Thymus (tissue), 11 donors: ENCODE measurements around the gene EDNRB. TPM values are rescaled to one million over a fixed set of nuclear protein-coding genes. Genes with fewer than 3 reads are reported as not detected.

Source experiments
- DNase-seq, 9 donors: peaks; one replicate each; pipeline ENCODE4 v3.0.0-alpha.2; 2013; ENCODE audit warnings: low spot score in 9 of 9, low read depth in 6 of 9, missing footprints in 1 of 9
- H3K27ac ChIP-seq, 2 donors: one replicate each; pipeline ENCODE4 v1.5.1; 2013; ENCODE audit warnings: control low read depth in 1 of 2, low read depth in 1 of 2, low read length in 1 of 2, mild to moderate bottlenecking in 1 of 2, moderate library complexity in 1 of 2
- H3K27me3 ChIP-seq, 2 donors: one replicate each; pipeline ENCODE4 v1.5.1; 2013; ENCODE audit warnings: low read length in 1 of 2; ENCODE audit not compliant: control insufficient read depth in 2 of 2, insufficient read depth in 1 of 2
- H3K36me3 ChIP-seq, 2 donors: one replicate each; pipeline ENCODE4 v1.5.1; 2013; ENCODE audit warnings: low read length in 1 of 2, mild to moderate bottlenecking in 1 of 2, moderate library complexity in 1 of 2; ENCODE audit not compliant: control insufficient read depth in 2 of 2, insufficient read depth in 2 of 2
- H3K4me1 ChIP-seq, 2 donors: one replicate each; pipeline ENCODE4 v1.5.1; 2013; ENCODE audit warnings: low read length in 2 of 2; ENCODE audit not compliant: control insufficient read depth in 2 of 2, insufficient read depth in 2 of 2
- H3K4me3 ChIP-seq, 2 donors: one replicate each; pipeline ENCODE4 v1.5.1; 2013; ENCODE audit warnings: low read length in 2 of 2, control low read depth in 1 of 2, mild to moderate bottlenecking in 1 of 2
- H3K9me3 ChIP-seq, 2 donors: one replicate each; pipeline ENCODE4 v1.5.1; 2013; ENCODE audit warnings: low read length in 1 of 2, mild to moderate bottlenecking in 1 of 2; ENCODE audit not compliant: control insufficient read depth in 2 of 2, insufficient read depth in 1 of 2
- WGBS: extraction: QIAGEN DNeasy Blood & Tissue Kit; methylation state at CpG from one replicate; pipeline ENCODE4 v1.1.7; 2013; 5-methylcytosine and 5-hydroxymethylcytosine counted together
- polyA plus RNA-seq: library from polyadenylated mRNA; stranded (reverse); fragments of 200-250 nt; gene quantifications from one replicate; pipeline ENCODE4 v1.2.3, GENCODE V29; 2013
- total RNA-seq: library from RNA; stranded (reverse); fragments of 120-200 nt; gene quantifications from one replicate; pipeline ENCODE4 v1.2.4, GENCODE V29; 2013
- donor health status: healthy.

The EDNRB gene
- total and polyA plus RNA-seq, 2 donors, result 3.1 to 5.5 TPM

GRCh38 chr13:77907666-77908341, 10.8 kb downstream of the EDNRB start:
- H3K9me3 ChIP-seq, result no peaks in the 10 kb centered on the region
- WGBS, result 93% methylated on average over 5 of the region's 5 CpGs
- no peaks in the 10 kb centered on the region for H3K27me3 ChIP-seq
- H3K27ac ChIP-seq, result no peak overlapping the region
- no peak overlapping the region for H3K4me3 ChIP-seq
- no peak for DNase-seq
- H3K4me1 ChIP-seq, result no peaks in the 10 kb centered on the region
- no peaks in the 10 kb centered on the region for H3K36me3 ChIP-seq

GRCh38 chr13:77904031-77904430, 14.6 kb downstream of the EDNRB start:
- no peaks in the 10 kb centered on the region for H3K36me3 ChIP-seq
- H3K9me3 ChIP-seq, result peaks cover 0 to 2% of the 10 kb centered on the region in 2 donors
- DNase-seq, result no peak
- H3K4me3 ChIP-seq, result no peak overlapping the region
- WGBS, result 97% methylated on average over 4 of the region's 4 CpGs
- H3K27me3 ChIP-seq, result no peaks in the 10 kb centered on the region
- H3K27ac ChIP-seq, result no peak overlapping the region
- H3K4me1 ChIP-seq, result no peaks in the 10 kb centered on the region

- Histone ChIP-seq H3K27ac (no peak overlapping the region), H3K27me3 (no peaks in the 10 kb centered on the region), H3K4me1 (no peaks in the 10 kb centered on the region), H3K4me3 (no peak overlapping the region), H3K9me3 (peaks cover 0 to 2% of the 10 kb centered on the region in 2 donors), H3K36me3 (no peaks in the 10 kb centered on the region)
- 91% methylated on average over 1 of the region's 1 CpG for WGBS
- DNase-seq, result no peak
Observed at GRCh38 chr13:77903435-77903834, 15.2 kb downstream of the EDNRB start.

GRCh38 chr13:77902319-77902963, 16.2 kb downstream of the EDNRB start:
- Histone ChIP-seq H3K9me3 (peaks cover 0 to 2% of the 10 kb centered on the region in 2 donors), H3K27me3 (no peaks in the 10 kb centered on the region), H3K4me1 (no peaks in the 10 kb centered on the region), H3K27ac (no peak overlapping the region), H3K4me3 (no peak overlapping the region), H3K36me3 (no peaks in the 10 kb centered on the region)
- DNase-seq, result no peak
- 97% methylated on average over 4 of the region's 4 CpGs for WGBS

GRCh38 chr13:77898097-77898496, 20.5 kb downstream of the EDNRB start:
- no peaks in the 10 kb centered on the region for H3K27me3 ChIP-seq
- DNase-seq, result no peak
- peaks cover 0 to 2% of the 10 kb centered on the region in 2 donors for H3K9me3 ChIP-seq
- no peaks in the 10 kb centered on the region for H3K4me1 ChIP-seq
- 94% methylated on average over 4 of the region's 4 CpGs for WGBS
- no peak overlapping the region for H3K27ac ChIP-seq
- no peak overlapping the region for H3K4me3 ChIP-seq
- no peaks in the 10 kb centered on the region for H3K36me3 ChIP-seq

- DNase-seq, result no peak
- no peak overlapping the region for H3K27ac ChIP-seq
- no peaks in the 10 kb centered on the region for H3K36me3 ChIP-seq
- no peaks in the 10 kb centered on the region for H3K4me1 ChIP-seq
- H3K9me3 ChIP-seq, result no peaks in the 10 kb centered on the region
- no peak overlapping the region for H3K4me3 ChIP-seq
- WGBS, result 94% methylated on average over 2 of the region's 2 CpGs
- H3K27me3 ChIP-seq, result no peaks in the 10 kb centered on the region
Observed at GRCh38 chr13:77896977-77897376, 21.7 kb downstream of the EDNRB start.

- WGBS, result 92% methylated on average over 8 of the region's 8 CpGs
- H3K4me3 ChIP-seq, result no peak overlapping the region
- no peaks in the 10 kb centered on the region for H3K36me3 ChIP-seq
- H3K27ac ChIP-seq, result no peak overlapping the region
- H3K9me3 ChIP-seq, result no peaks in the 10 kb centered on the region
- no peaks in the 10 kb centered on the region for H3K27me3 ChIP-seq
- no peaks in the 10 kb centered on the region for H3K4me1 ChIP-seq
- DNase-seq, result no peak
Observed at GRCh38 chr13:77896536-77896935, 22.1 kb downstream of the EDNRB start.

GRCh38 chr13:77894743-77895142, 23.9 kb downstream of the EDNRB start:
- H3K27me3 ChIP-seq, result no peaks in the 10 kb centered on the region
- H3K9me3 ChIP-seq, result no peaks in the 10 kb centered on the region
- no peaks in the 10 kb centered on the region for H3K36me3 ChIP-seq
- 92% methylated on average over 3 of the region's 3 CpGs for WGBS
- no peaks in the 10 kb centered on the region for H3K4me1 ChIP-seq
- H3K27ac ChIP-seq, result no peak overlapping the region
- H3K4me3 ChIP-seq, result no peak overlapping the region
- DNase-seq, result no peak

- H3K27me3 ChIP-seq, result no peaks in the 10 kb centered on the region
Observed at GRCh38 chr13:77893066-77893465, 25.6 kb downstream of the EDNRB start.

More at GRCh38 chr13:77893066-77893465, 25.6 kb downstream of the EDNRB start:
- H3K27ac ChIP-seq, result no peak overlapping the region
- DNase-seq, result no peak
- H3K4me3 ChIP-seq, result no peak overlapping the region
- H3K9me3 ChIP-seq, result no peaks in the 10 kb centered on the region
- 97% methylated on average over 6 of the region's 6 CpGs for WGBS
- H3K36me3 ChIP-seq, result no peaks in the 10 kb centered on the region
- no peaks in the 10 kb centered on the region for H3K4me1 ChIP-seq
